K562 (cell line): ENCODE data around the gene SPAG4. TPM values are rescaled to one million over a fixed set of nuclear protein-coding genes. Genes with fewer than 3 reads are reported as not detected.
A peak's percentile ranks its signal among the peaks of the same experiment; 100 is the strongest.

Source experiments
- E4F1 ChIP-seq: fragments of 250-450 bp; sonication (Bioruptor Pico); IDR thresholded peaks from 2 replicates; pipeline ENCODE4 v1.5.0; 2021; ENCODE audit warnings: mild to moderate bottlenecking, borderline replicate concordance
- KLF16 ChIP-seq: IDR thresholded peaks from 2 replicates; pipeline ENCODE4 v1.6.1; 2016; ENCODE audit warnings: antibody characterized with exemption
- MBD2 ChIP-seq: sonication (generic); IDR thresholded peaks from 2 replicates; pipeline ENCODE4 v1.6.1; 2016; ENCODE audit warnings: low read depth, borderline replicate concordance
- MCM5 ChIP-seq: fragments of 450-650 bp; IDR thresholded peaks from 2 replicates; pipeline ENCODE4 v1.6.1; 2016; ENCODE audit warnings: low read depth
- PHF21A ChIP-seq: fragments of 450-650 bp; IDR thresholded peaks from 2 replicates; pipeline ENCODE4 v1.6.1; 2017; ENCODE audit warnings: low read depth, borderline replicate concordance
- POU5F1 ChIP-seq: fragments of 150-350 bp; IDR thresholded peaks from 2 replicates; pipeline ENCODE4 v1.6.1; 2014; ENCODE audit warnings: borderline replicate concordance, low read length, low read depth, mild to moderate bottlenecking; ENCODE audit not compliant: partially characterized antibody
- SIN3B ChIP-seq: fragments of 450-650 bp; IDR thresholded peaks from 2 replicates; pipeline ENCODE4 v1.6.1; 2017; ENCODE audit warnings: low read depth, mild to moderate bottlenecking, moderate library complexity
- SMAD3 ChIP-seq: fragments of 450-650 bp; formaldehyde crosslinking; conservative IDR thresholded peaks from 2 replicates; pipeline ENCODE4 v1.4.0; 2020; ENCODE audit warnings: mild to moderate bottlenecking
- STAG1 ChIP-seq: sonication (generic); formaldehyde crosslinking; IDR thresholded peaks from 2 replicates; pipeline ENCODE4 v1.5.0; 2020; ENCODE audit warnings: missing genetic modification reagents, borderline replicate concordance
- TSHZ1 ChIP-seq: fragments of 250-450 bp; sonication (Bioruptor Pico); IDR thresholded peaks from 2 replicates; pipeline ENCODE4 v1.4.0; 2020; ENCODE audit warnings: mild to moderate bottlenecking, moderate library complexity
- WHSC1 ChIP-seq: IDR thresholded peaks from one replicate; pipeline ENCODE4 v1.6.1; 2012; ENCODE audit warnings: low read length, control low read depth, inconsistent platforms
- YY1 ChIP-seq, 3 experiments: IDR thresholded peaks; 2 replicates each; pipeline ENCODE4 v1.6.1; 2011; ENCODE audit warnings: low read length in 2 of 3, mild to moderate bottlenecking in 2 of 3, moderate library complexity in 2 of 3, borderline replicate concordance in 1 of 3, control low read depth in 1 of 3, low read depth in 1 of 3; ENCODE audit not compliant: insufficient read depth in 3 of 3, insufficient replicate concordance in 2 of 3, control insufficient read depth in 1 of 3, insufficient read length in 1 of 3; ENCODE audit errors: extremely low read depth in 1 of 3
- ZFP36 ChIP-seq: fragments of 150-350 bp; IDR thresholded peaks from 2 replicates; pipeline ENCODE4 v1.6.1; 2018; ENCODE audit warnings: low read length, low read depth; ENCODE audit not compliant: partially characterized antibody
- ZFX ChIP-seq: sonication (generic); formaldehyde crosslinking; IDR thresholded peaks from 2 replicates; pipeline ENCODE4 v1.8.0; 2022; ENCODE audit warnings: mild to moderate bottlenecking, missing genetic modification reagents, moderate library complexity
- ZNF398 ChIP-seq: fragments of 250-450 bp; sonication (Bioruptor Pico); IDR thresholded peaks from 2 replicates; pipeline ENCODE4 v1.8.0; 2021; ENCODE audit warnings: moderate library complexity, mild to moderate bottlenecking, inconsistent platforms
- ZNF57 ChIP-seq: fragments of 450-650 bp; formaldehyde crosslinking; IDR thresholded peaks from 2 replicates; pipeline ENCODE4 v1.4.0; 2020; ENCODE audit warnings: mild to moderate bottlenecking, moderate library complexity
- polyA plus RNA-seq, 8 experiments: library from polyadenylated mRNA; depleted of rRNA in 4 of 8; stranded (reverse) in 5 of 8; unstranded in 3 of 8; fragments of >200 nt; fragmentation: Nextera tagmentation in 2 of 8; fragmentation: Illumina TruSeq in 1 of 8; extraction: Ambion mirVana in 2 of 8; extraction: Trizol in 1 of 8; gene quantifications; 2 replicates each; pipeline versions ENCODE4 v1.2.1 to v1.2.3, GENCODE V29; 2011 to 2014; ENCODE audit warnings: inconsistent platforms in 1 of 8, missing spikeins in 1 of 8
- total RNA-seq, 7 experiments: library from RNA; depleted of rRNA in 6 of 7; stranded (reverse); fragments of >200 nt in 6 of 7; fragmentation: Illumina TruSeq in 2 of 7; extraction: Trizol in 2 of 7; gene quantifications; 2 replicates each; pipeline versions ENCODE4 v1.2.1 to v1.2.3, GENCODE V29; 2011 to 2021; ENCODE audit warnings: low replicate concordance in 1 of 7

SPAG4 gene
- total and polyA plus RNA-seq, 9 of the 15 experiments (the other 6 are each of a cell fraction or from before 2014, with no cell fraction given), result 1.6 to 11.4 (median 4.6) TPM

GRCh38 chr20:35664466-35665206, 49.0 kb downstream of the SPAG4 start, which contains the start of the genes CPNE1 and RBM12 (continued):
- peak; percentile 100 for TF ChIP-seq ZFX (CRISPR knock-in tag)
- no peak for TF ChIP-seq MCM5
- TF ChIP-seq KLF16, result no peak
- no peak for TF ChIP-seq POU5F1
- TF ChIP-seq STAG1 (CRISPR knock-in tag), result peak; percentile 15; the same call in 1 of the 2 replicates
- TF ChIP-seq PHF21A, result no peak
- no peak for TF ChIP-seq ZNF398
- TF ChIP-seq TSHZ1 (CRISPR knock-in tag), result no peak
- no peak for TF ChIP-seq SIN3B
- no peak for TF ChIP-seq E4F1
- no peak for TF ChIP-seq SMAD3 (CRISPR knock-in tag)
- TF ChIP-seq YY1 (IDR thresholded peaks at IDR 0.05; ENCODE audit: borderline replicate concordance in 1 of 3, control insufficient read depth in 1 of 3, extremely low read depth in 1 of 3, insufficient read depth in 3 of 3, insufficient read length in 1 of 3, insufficient replicate concordance in 2 of 3, low read depth in 1 of 3, low read length in 2 of 3), result peak; percentile 89 to 99 (median 98)
- no peak for TF ChIP-seq ZNF57
- no peak for TF ChIP-seq WHSC1
- TF ChIP-seq ZFP36, result no peak
- TF ChIP-seq MBD2, result peak; percentile 69; the same call in 1 of the 2 replicates
